Ascending aorta (tissue), 2 donors: ENCODE results near the gene SYCE3. TPM values are rescaled to one million over a fixed set of nuclear protein-coding genes. Genes with fewer than 3 reads are reported as not detected.

Experiments used
- DNase-seq, 2 donors: peaks; one replicate each; pipeline ENCODE4 v3.0.0-alpha.2; 2019; ENCODE audit warnings: low spot score in 2 of 2
- H3K27ac ChIP-seq, 2 donors: fragments of 200-600 bp; sonication (generic); one replicate each; pipeline ENCODE4 v1.5.1; 2016 to 2017; ENCODE audit warnings: mild to moderate bottlenecking in 1 of 2
- H3K27me3 ChIP-seq: fragments of 200-600 bp; sonication (generic); one replicate; pipeline ENCODE4 v1.5.1; 2017
- H3K36me3 ChIP-seq, 2 donors: fragments of 200-600 bp; sonication (generic); one replicate each; pipeline ENCODE4 v1.5.1; 2016
- H3K4me1 ChIP-seq, 2 donors: fragments of 200-600 bp; sonication (generic); one replicate each; pipeline ENCODE4 v1.5.1; 2016 to 2017; ENCODE audit warnings: mild to moderate bottlenecking in 1 of 2
- H3K4me3 ChIP-seq, 2 donors: fragments of 200-600 bp; sonication (generic); one replicate each; pipeline ENCODE4 v1.5.1; 2016 to 2017; ENCODE audit warnings: mild to moderate bottlenecking in 1 of 2
- H3K9me3 ChIP-seq, 2 donors: fragments of 200-600 bp; sonication (generic); one replicate each; pipeline ENCODE4 v1.5.1; 2016
- intact Hi-C: fragments of 100-400 bp; cut with DNase I; formaldehyde crosslinking; loops from one replicate; pipeline ENCODE4 v1.15.1; 2023
- total RNA-seq: library from RNA; depleted of rRNA; stranded (reverse); fragments of >200 nt; gene quantifications from one replicate; pipeline ENCODE4 v1.1.0, GENCODE V29; 2016
- TF ChIP-seq, protein P1 (sequence below), 3 experiments: fragments of 200-600 bp in 2 of 3; fragments of 450-650 bp in 1 of 3; sonication (generic) in 2 of 3; IDR thresholded peaks; one replicate each; pipeline ENCODE4 v1.5.1; 2016 to 2019; ENCODE audit warnings: antibody characterized with exemption in 3 of 3, mild to moderate bottlenecking in 1 of 3, moderate library complexity in 1 of 3

SYCE3 gene
- total RNA-seq, 1 donor from 2014 or later: not detected

DNA sequence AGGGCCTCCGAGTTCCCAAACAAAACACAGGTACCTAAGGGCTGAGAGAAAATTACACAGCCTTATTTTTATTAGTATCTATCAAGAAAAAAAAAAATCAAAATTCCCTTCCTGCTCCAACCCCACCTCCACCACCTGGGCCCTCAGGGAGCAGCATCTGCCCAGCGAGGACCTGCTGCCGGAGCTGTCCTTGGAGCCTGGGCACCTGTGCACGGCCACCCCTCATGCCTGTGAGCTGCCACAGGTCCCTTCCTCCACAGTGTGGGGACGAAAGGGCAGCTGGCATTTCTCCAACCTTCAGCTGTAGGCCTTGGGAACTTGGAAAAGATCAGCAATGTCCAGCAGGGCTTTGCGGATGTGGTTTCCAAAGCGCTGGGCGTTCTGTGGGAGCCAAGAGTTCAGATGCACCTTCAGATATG, 6.3 kb upstream of the SYCE3 start:
- Histone ChIP-seq H3K27me3 (no peaks in the 10 kb centered on the region), H3K9me3 (no peaks in the 10 kb centered on the region), H3K4me1 (no peaks in the 10 kb centered on the region), H3K4me3 (no peak overlapping the region), H3K36me3 (no peaks in the 10 kb centered on the region), H3K27ac (no peak overlapping the region)
- DNase-seq: no peak
- intact Hi-C loops: no loop called here
- TF ChIP-seq, protein P1, sequence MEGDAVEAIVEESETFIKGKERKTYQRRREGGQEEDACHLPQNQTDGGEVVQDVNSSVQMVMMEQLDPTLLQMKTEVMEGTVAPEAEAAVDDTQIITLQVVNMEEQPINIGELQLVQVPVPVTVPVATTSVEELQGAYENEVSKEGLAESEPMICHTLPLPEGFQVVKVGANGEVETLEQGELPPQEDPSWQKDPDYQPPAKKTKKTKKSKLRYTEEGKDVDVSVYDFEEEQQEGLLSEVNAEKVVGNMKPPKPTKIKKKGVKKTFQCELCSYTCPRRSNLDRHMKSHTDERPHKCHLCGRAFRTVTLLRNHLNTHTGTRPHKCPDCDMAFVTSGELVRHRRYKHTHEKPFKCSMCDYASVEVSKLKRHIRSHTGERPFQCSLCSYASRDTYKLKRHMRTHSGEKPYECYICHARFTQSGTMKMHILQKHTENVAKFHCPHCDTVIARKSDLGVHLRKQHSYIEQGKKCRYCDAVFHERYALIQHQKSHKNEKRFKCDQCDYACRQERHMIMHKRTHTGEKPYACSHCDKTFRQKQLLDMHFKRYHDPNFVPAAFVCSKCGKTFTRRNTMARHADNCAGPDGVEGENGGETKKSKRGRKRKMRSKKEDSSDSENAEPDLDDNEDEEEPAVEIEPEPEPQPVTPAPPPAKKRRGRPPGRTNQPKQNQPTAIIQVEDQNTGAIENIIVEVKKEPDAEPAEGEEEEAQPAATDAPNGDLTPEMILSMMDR (IDR thresholded peaks at IDR 0.05): no peak

GRCh38 chr22:50568626-50569025, 5.9 kb upstream of the SYCE3 start:
- no peak overlapping the region for H3K4me3 ChIP-seq
- H3K36me3 ChIP-seq: no peaks in the 10 kb centered on the region
- peaks cover 0 to 2% of the 10 kb centered on the region in 2 donors for H3K4me1 ChIP-seq
- TF ChIP-seq, protein P1 (IDR thresholded peaks at IDR 0.05): no peak
- no peak overlapping the region for H3K27ac ChIP-seq
- intact Hi-C loops: no loop called here
- no peaks in the 10 kb centered on the region for H3K9me3 ChIP-seq
- no peaks in the 10 kb centered on the region for H3K27me3 ChIP-seq
- DNase-seq: no peak

DNA sequence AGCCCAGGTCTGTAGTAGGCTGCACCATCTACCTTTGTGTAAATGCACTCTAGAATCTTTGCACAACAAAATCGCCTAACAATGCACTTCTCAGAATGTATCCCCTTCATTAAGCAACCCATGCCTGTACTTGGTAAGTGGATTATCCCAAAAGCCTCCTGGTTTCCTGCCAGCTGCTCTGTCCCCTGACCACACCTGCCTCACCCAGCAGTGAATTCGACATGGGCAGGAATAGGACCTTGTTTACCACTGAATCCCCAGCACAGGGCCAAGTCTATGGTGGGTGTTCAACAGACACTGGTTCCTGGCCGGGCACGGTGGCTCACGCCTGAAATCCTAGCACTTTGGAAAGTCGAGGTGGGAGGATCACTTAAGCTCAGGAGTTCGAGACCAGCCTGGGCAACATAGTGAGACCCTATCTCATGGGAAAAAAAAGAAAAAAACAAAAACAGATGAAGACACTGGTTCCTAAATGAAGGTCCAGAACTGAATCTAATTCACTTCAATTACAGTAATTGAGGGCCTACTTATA, 5.1 kb upstream of the SYCE3 start:
- no peaks in the 10 kb centered on the region for H3K36me3 ChIP-seq
- intact Hi-C loops: no loop called here
- H3K9me3 ChIP-seq: no peaks in the 10 kb centered on the region
- H3K27me3 ChIP-seq: no peaks in the 10 kb centered on the region
- no peak overlapping the region for H3K27ac ChIP-seq
- no peak for DNase-seq
- peaks cover 0 to 8% of the 10 kb centered on the region in 2 donors for H3K4me1 ChIP-seq
- TF ChIP-seq, protein P1 (IDR thresholded peaks at IDR 0.05): no peak
- no peak overlapping the region for H3K4me3 ChIP-seq

GRCh38 chr22:50564289-50564688, 1.6 kb upstream of the SYCE3 start:
- H3K36me3 ChIP-seq: no peaks in the 10 kb centered on the region
- H3K27ac ChIP-seq: no peak overlapping the region
- H3K27me3 ChIP-seq: no peaks in the 10 kb centered on the region
- DNase-seq: no peak
- H3K9me3 ChIP-seq: no peaks in the 10 kb centered on the region
- H3K4me3 ChIP-seq: no peak overlapping the region
- intact Hi-C loops: loop anchor here (5.0 kb wide), 1 partner anchor 57 kb away; the partner anchor contains the start of genes LMF2 and NCAPH2
- TF ChIP-seq, protein P1 (IDR thresholded peaks at IDR 0.05): no peak
- peaks cover 0 to 8% of the 10 kb centered on the region in 2 donors for H3K4me1 ChIP-seq

GRCh38 chr22:50563413-50564160, 868 bp upstream of the SYCE3 start:
- TF ChIP-seq, protein P1 (IDR thresholded peaks at IDR 0.05): no peak
- Histone ChIP-seq H3K4me1 (peaks cover 0 to 8% of the 10 kb centered on the region in 2 donors), H3K9me3 (no peaks in the 10 kb centered on the region), H3K27ac (no peak overlapping the region), H3K27me3 (no peaks in the 10 kb centered on the region), H3K36me3 (no peaks in the 10 kb centered on the region), H3K4me3 (peak overlapping the region; percentile 66 to 70)
- DNase-seq: no peak
- intact Hi-C loops: loop anchor here (5.0 kb wide), 1 partner anchor 56 kb away; the partner anchor contains the start of genes LMF2 and NCAPH2
